ENCODE data around the gene EVPLL. TPM values are rescaled to one million over a fixed set of nuclear protein-coding genes. Genes with fewer than 3 reads are reported as not detected.
"Not testable (repeated sequence)": the region's sequence is repeated elsewhere in the genome, so short reads cannot be mapped to it uniquely, and the experiment has no call there.

EVPLL gene
- total RNA-seq, 1 donor from 2014 or later: 2.8 TPM

DNA sequence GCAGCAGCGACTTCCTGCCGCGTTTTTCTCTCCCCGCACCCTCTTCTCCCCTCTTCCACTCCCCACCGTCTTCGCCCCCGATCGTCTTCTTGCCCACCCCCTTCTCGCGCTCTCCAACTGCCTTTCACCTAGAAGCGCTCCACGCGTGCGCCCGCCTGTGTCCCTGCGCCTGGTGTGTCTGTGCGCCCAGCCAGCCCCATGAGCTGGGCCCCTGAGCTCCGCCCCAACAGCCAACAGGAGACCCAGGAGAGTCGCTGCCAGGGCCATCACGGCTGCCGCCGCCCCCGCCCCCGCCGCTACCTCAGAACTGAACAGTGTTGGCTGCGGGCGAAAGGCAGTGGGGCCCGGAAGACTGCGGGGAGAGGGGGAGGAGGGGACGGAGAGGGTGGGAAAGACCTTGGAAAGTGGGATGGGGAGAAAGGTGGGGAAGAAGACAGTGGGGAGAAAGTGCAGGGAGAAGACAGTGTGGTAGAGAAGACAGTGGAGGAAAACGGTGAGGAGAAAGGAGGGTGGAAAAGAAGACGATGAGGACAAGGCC is 34.5 kb downstream of the EVPLL start:
- intact Hi-C loops (cut with DNase I); H3K36me3 ChIP-seq; H3K4me3 ChIP-seq; H3K27me3 ChIP-seq (ENCODE audit: low read depth); H3K4me1 ChIP-seq; DNase-seq; H3K27ac ChIP-seq; H3K9me3 ChIP-seq: not testable (repeated sequence)
- peak; percentile 95 for ATAC-seq

GRCh38 chr17:18421521-18421920 is 43.9 kb downstream of the EVPLL start:
- H3K4me3 ChIP-seq; intact Hi-C loops (cut with DNase I); ATAC-seq; H3K27me3 ChIP-seq (ENCODE audit: low read depth); H3K36me3 ChIP-seq; DNase-seq; H3K27ac ChIP-seq; H3K4me1 ChIP-seq; H3K9me3 ChIP-seq: not testable (repeated sequence)

DNA sequence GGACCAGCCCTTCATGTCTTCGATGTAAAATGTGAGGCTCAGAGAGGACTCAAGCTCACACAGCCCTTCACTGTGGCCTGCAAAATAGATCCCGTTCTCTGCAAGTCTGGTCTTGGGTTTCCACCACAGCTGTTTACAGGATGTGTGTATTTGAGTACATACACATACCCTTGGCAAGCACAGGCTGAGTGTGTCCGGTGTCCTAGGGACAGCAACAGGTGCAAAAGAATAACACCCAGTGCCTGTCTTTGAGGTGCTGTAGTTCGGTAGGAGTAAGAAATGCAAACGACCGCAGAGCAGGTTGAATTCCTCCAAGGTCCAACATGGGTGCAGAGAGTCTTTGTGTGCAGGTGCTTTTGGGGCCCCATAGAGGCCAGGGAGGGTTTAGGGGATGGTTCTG is 44.9 kb downstream of the EVPLL start:
- intact Hi-C loops (cut with DNase I); DNase-seq; H3K9me3 ChIP-seq; H3K36me3 ChIP-seq; H3K4me1 ChIP-seq; ATAC-seq; H3K4me3 ChIP-seq; H3K27ac ChIP-seq; H3K27me3 ChIP-seq (ENCODE audit: low read depth): not testable (repeated sequence)

GRCh38 chr17:18423015-18423414 is 45.4 kb downstream of the EVPLL start:
- ATAC-seq; H3K27ac ChIP-seq; H3K36me3 ChIP-seq; DNase-seq; H3K27me3 ChIP-seq (ENCODE audit: low read depth); intact Hi-C loops (cut with DNase I); H3K9me3 ChIP-seq; H3K4me3 ChIP-seq; H3K4me1 ChIP-seq: not testable (repeated sequence)

DNA sequence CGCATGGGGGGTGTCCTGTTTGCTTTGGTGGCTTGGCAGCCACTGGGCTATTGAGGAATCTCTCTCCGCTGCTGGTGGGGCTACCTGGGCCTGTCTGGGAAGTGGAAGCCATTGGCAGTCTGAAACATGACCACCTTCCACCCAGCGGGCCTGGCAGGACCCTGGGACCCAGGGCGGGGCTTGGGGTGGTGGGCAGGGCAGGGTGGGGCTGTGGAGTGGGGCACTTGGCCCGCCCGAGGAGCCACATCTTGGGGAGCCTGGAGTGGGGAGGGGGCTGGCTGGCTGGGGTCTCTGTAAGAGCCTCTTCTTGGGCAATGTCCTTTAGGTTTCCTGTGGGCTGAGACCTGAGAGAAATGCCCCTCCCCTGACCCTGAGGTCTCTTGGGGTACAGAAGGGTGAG is 48.0 kb downstream of the EVPLL start:
- H3K9me3 ChIP-seq; H3K4me1 ChIP-seq; H3K27ac ChIP-seq; DNase-seq; intact Hi-C loops (cut with DNase I); ATAC-seq; H3K27me3 ChIP-seq (ENCODE audit: low read depth); H3K36me3 ChIP-seq; H3K4me3 ChIP-seq: not testable (repeated sequence)

DNA sequence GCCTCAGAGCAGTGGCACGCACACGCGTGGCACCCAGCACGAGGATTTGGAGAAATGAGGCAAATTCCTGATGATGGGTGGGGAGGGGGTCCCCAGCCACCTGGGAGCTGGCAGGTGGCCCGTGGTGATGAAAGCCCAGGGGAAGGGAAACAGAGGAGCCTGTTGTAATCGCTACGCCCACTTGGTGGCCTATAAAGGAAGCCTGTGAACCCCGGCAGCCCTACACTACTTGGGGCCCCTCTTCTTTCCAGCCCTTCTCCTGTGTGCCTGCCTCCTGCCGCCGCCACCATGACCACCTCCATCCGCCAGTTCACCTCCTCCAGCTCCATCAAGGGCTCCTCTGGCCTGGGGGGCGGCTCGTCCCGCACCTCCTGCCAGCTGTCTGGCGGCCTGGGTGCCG is 49.1 kb downstream of the EVPLL start:
- intact Hi-C loops (cut with DNase I); H3K4me1 ChIP-seq; ATAC-seq; H3K9me3 ChIP-seq; H3K4me3 ChIP-seq; DNase-seq; H3K27me3 ChIP-seq (ENCODE audit: low read depth); H3K27ac ChIP-seq; H3K36me3 ChIP-seq: not testable (repeated sequence)

DNA sequence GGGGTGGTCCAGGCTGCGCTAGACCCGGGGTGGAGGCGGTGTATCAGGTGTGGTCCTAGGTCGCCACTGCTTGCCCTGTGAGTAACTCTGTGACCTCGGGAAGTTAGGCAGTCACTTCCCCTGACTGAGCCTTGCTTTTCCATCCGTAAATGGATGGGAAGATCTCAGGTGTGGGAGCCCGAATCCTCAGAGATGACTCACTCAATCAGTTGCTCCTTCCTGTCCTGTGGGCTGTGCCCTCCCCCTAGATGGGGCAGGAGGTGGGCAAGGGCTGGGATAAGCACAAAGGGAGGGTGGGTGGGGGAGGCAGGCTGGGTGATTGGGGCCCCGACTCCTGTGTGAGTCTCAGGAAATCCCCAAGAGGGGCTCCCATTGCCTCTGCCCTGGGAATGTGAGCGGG is 54.6 kb downstream of the EVPLL start:
- DNase-seq; H3K36me3 ChIP-seq; H3K4me3 ChIP-seq; H3K4me1 ChIP-seq; H3K27me3 ChIP-seq (ENCODE audit: low read depth); ATAC-seq; intact Hi-C loops (cut with DNase I); H3K9me3 ChIP-seq; H3K27ac ChIP-seq: not testable (repeated sequence)

Small RNA genes lying within 50 kb of the gene (microRNA-seq; reads per million reads assigned to microRNA genes)
- not detected for gene MIR6778 (ENCODE audit: borderline number of aligned reads)

Other genes starting within 250 kb of the EVPLL start
- 100 TPM for gene ALKBH5, start 193.9 kb upstream of the EVPLL start, total RNA-seq
- 12.0 TPM for gene LLGL1, start 152.1 kb upstream of the EVPLL start, total RNA-seq
- gene FLII, start 119.0 kb upstream of the EVPLL start, total RNA-seq: 327 TPM
- 9.5 TPM for gene MIEF2, start 117.1 kb upstream of the EVPLL start, total RNA-seq
- 31.2 TPM for gene TOP3A, start 62.8 kb upstream of the EVPLL start, total RNA-seq
- 30.1 TPM for gene SMCR8, start 62.5 kb upstream of the EVPLL start, total RNA-seq
- 33.1 TPM for gene SHMT1, start 14.2 kb upstream of the EVPLL start, total RNA-seq
- gene LGALS9C, start 99.0 kb downstream of the EVPLL start, total RNA-seq: 0.47 TPM

Measured in lower lobe of right lung (tissue), 2 donors.